Parathyroid adenoma (tissue), 2 donors: ENCODE data around the gene NKAIN2.

Experiments
- H2AFZ ChIP-seq: fragments of 300-600 bp; sonication (generic); one replicate; pipeline ENCODE4 v1.7.0; 2017; ENCODE audit warnings: antibody characterized with exemption, mild to moderate bottlenecking
- H3K27ac ChIP-seq: fragments of 300-600 bp; sonication (generic); one replicate; pipeline ENCODE4 v1.7.0; 2017
- H3K27me3 ChIP-seq: fragments of 300-600 bp; sonication (generic); one replicate; pipeline ENCODE4 v1.7.0; 2017; ENCODE audit warnings: low read length; ENCODE audit not compliant: control insufficient read depth, insufficient read depth
- H3K36me3 ChIP-seq: fragments of 300-600 bp; sonication (generic); one replicate; pipeline ENCODE4 v1.7.0; 2017; ENCODE audit warnings: low read length; ENCODE audit not compliant: control insufficient read depth, insufficient read depth
- H3K4me1 ChIP-seq: fragments of 300-600 bp; sonication (generic); one replicate; pipeline ENCODE4 v1.7.0; 2017; ENCODE audit warnings: control low read depth
- H3K4me2 ChIP-seq: fragments of 300-600 bp; sonication (generic); one replicate; pipeline ENCODE4 v1.7.0; 2017; ENCODE audit warnings: low read length
- H3K4me3 ChIP-seq: fragments of 300-600 bp; sonication (generic); one replicate; pipeline ENCODE4 v1.7.0; 2017; ENCODE audit warnings: low read depth, low read length
- H3K79me2 ChIP-seq: fragments of 300-600 bp; sonication (generic); one replicate; pipeline ENCODE4 v1.7.0; 2017; ENCODE audit warnings: control low read depth
- H3K9ac ChIP-seq: fragments of 300-600 bp; sonication (generic); one replicate; pipeline ENCODE4 v1.7.0; 2017; ENCODE audit warnings: mild to moderate bottlenecking
- H3K9me3 ChIP-seq: fragments of 300-600 bp; sonication (generic); one replicate; pipeline ENCODE4 v1.7.0; 2017; ENCODE audit warnings: low read length; ENCODE audit not compliant: control insufficient read depth
- TF ChIP-seq, protein P1 (sequence below): fragments of 300-600 bp; sonication (generic); IDR thresholded peaks from one replicate; pipeline ENCODE4 v1.7.0; 2017; ENCODE audit warnings: antibody characterized with exemption, mild to moderate bottlenecking
- donor health status: primary hyperparathyroidism.

The NKAIN2 gene

DNA sequence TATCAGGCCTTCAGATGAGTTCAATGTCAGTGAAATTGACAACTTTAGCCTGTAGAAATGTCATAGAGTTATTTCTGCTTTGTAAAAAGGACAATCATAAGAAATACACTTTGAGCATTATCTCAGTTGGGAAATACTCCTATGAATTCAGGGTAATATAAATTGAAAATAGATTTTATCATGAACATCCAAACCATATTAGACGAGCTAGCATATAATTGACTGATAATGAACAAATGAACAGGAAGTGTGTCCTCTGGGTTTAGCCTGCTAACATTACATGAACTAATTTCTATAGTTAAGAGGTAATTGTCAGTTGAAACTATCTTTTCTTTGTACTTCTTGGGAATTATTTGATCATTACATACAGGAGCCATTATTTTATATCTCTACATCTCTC lies 689.6 kb downstream of the NKAIN2 start:
- no peaks in the 10 kb centered on the region for H3K27me3 ChIP-seq
- H3K4me1 ChIP-seq, result no peaks in the 10 kb centered on the region
- no peaks in the 10 kb centered on the region for H3K79me2 ChIP-seq
- H3K27ac ChIP-seq, result no peak overlapping the region
- H3K9ac ChIP-seq, result no peak overlapping the region
- H3K9me3 ChIP-seq, result no peaks in the 10 kb centered on the region
- no peak overlapping the region for H2AFZ ChIP-seq
- TF ChIP-seq, protein P1, sequence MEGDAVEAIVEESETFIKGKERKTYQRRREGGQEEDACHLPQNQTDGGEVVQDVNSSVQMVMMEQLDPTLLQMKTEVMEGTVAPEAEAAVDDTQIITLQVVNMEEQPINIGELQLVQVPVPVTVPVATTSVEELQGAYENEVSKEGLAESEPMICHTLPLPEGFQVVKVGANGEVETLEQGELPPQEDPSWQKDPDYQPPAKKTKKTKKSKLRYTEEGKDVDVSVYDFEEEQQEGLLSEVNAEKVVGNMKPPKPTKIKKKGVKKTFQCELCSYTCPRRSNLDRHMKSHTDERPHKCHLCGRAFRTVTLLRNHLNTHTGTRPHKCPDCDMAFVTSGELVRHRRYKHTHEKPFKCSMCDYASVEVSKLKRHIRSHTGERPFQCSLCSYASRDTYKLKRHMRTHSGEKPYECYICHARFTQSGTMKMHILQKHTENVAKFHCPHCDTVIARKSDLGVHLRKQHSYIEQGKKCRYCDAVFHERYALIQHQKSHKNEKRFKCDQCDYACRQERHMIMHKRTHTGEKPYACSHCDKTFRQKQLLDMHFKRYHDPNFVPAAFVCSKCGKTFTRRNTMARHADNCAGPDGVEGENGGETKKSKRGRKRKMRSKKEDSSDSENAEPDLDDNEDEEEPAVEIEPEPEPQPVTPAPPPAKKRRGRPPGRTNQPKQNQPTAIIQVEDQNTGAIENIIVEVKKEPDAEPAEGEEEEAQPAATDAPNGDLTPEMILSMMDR, result no peak
- no peak overlapping the region for H3K4me2 ChIP-seq
- no peak overlapping the region for H3K4me3 ChIP-seq
- no peaks in the 10 kb centered on the region for H3K36me3 ChIP-seq

DNA sequence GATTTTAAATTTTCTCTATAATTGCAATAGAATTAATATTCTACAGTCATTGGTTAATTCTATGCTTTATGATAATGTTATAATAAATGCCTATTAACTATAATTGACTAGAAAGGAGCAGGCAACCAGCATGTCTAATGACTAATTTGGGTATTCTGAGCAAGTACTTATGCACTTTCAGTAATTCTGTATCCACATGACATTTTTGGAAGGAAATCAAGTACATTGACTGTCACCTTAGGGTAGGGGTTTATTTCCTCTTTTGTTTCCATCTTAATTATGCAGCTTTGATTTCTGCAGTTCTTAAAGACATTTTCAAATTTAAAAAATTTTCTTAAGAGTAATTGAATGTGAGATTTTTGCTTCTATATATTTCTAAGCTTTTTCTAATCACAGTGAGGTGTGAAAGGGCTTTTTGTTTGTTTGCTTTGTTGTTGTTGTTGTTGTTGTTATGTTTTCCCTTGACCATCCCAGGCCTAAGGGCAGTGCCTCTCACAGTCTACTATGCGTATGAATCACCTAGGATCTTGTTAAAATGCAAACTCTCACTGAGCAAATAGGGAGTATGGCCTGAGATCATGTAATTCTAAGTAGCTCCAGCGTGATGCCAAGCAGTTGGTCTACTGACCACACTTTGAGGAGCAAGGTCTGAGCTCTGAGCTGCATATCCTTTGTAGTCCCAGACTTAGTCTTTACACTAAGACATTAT lies 691.4 kb downstream of the NKAIN2 start:
- H3K36me3 ChIP-seq, result no peaks in the 10 kb centered on the region
- no peak overlapping the region for H3K9ac ChIP-seq
- H3K4me2 ChIP-seq, result no peak overlapping the region
- no peaks in the 10 kb centered on the region for H3K9me3 ChIP-seq
- H3K4me3 ChIP-seq, result no peak overlapping the region
- H3K79me2 ChIP-seq, result no peaks in the 10 kb centered on the region
- no peak overlapping the region for H2AFZ ChIP-seq
- no peaks in the 10 kb centered on the region for H3K27me3 ChIP-seq
- no peaks in the 10 kb centered on the region for H3K4me1 ChIP-seq
- TF ChIP-seq, protein P1, result no peak
- H3K27ac ChIP-seq, result no peak overlapping the region

DNA sequence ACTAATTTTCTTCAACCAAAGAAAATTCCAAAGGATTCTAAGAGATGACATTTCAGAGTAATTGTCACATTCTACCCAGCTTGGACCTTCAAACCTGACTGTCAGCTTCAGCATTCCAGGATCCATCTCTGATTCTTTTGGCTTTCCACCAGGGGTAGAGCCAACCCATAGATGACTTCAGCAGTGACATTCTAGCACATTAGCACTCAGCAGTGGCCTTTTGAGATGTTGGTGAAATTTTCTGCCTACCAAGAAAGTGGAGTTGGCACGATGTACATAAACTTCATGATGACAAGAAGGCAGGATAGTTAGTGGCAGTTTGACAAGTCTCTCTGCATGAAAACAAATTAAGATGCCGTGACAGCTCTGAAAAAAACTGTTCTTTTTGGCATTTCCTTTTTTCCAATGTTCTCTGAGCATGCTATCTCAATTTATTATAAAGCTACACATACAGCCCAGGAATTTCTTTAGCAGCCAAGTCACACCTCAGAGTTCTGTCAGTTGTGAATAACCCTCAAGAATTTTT lies 692.1 kb downstream of the NKAIN2 start:
- H3K4me1 ChIP-seq, result no peaks in the 10 kb centered on the region
- no peaks in the 10 kb centered on the region for H3K27me3 ChIP-seq
- H3K4me2 ChIP-seq, result no peak overlapping the region
- no peak overlapping the region for H3K27ac ChIP-seq
- H3K79me2 ChIP-seq, result no peaks in the 10 kb centered on the region
- no peak overlapping the region for H3K4me3 ChIP-seq
- no peak overlapping the region for H3K9ac ChIP-seq
- no peak overlapping the region for H2AFZ ChIP-seq
- no peaks in the 10 kb centered on the region for H3K36me3 ChIP-seq
- TF ChIP-seq, protein P1, result no peak
- H3K9me3 ChIP-seq, result no peaks in the 10 kb centered on the region

DNA sequence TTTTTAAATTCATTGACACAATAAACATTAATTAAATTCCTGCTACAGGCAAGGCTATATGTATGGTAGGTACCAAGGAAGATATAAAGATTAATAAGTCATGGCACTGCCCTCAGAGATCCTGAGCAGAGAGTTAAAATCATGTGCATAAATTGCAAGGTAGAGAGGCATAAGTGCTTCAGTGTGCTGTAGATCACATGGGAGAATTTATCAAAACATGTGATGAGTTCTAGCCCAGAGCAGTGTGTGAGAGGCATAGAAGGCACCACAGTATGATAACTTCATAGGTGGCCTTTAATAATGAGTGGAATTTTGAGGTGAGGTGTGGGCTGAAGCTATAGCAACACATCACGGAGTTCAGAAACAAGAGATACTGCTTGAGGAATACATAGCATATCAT lies 692.7 kb downstream of the NKAIN2 start:
- no peak overlapping the region for H3K4me2 ChIP-seq
- H2AFZ ChIP-seq, result no peak overlapping the region
- H3K4me1 ChIP-seq, result no peaks in the 10 kb centered on the region
- no peaks in the 10 kb centered on the region for H3K9me3 ChIP-seq
- H3K27ac ChIP-seq, result no peak overlapping the region
- H3K4me3 ChIP-seq, result no peak overlapping the region
- TF ChIP-seq, protein P1, result no peak
- H3K79me2 ChIP-seq, result no peaks in the 10 kb centered on the region
- H3K36me3 ChIP-seq, result no peaks in the 10 kb centered on the region
- no peaks in the 10 kb centered on the region for H3K27me3 ChIP-seq
- H3K9ac ChIP-seq, result no peak overlapping the region

DNA sequence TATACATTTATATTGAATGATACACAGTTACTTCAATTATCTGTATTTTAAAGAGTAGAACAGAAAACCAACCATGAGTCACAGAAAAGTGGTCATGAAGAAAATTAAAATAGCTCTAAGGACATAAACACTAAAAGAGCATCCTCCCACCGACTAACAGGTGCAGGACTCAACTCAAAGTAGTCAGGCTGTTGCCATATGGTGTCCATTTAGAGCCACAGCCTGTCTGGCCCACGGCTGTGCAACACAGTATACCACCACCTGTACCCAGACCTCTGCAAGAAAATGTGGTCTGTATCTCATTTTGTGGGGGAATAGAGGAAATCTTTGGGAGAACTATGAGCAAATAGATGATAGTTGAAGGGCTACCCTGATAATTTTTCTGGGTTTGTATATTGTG lies 708.8 kb downstream of the NKAIN2 start:
- H3K27ac ChIP-seq, result no peak overlapping the region
- no peaks in the 10 kb centered on the region for H3K79me2 ChIP-seq
- H3K27me3 ChIP-seq, result no peaks in the 10 kb centered on the region
- no peaks in the 10 kb centered on the region for H3K9me3 ChIP-seq
- no peak overlapping the region for H3K9ac ChIP-seq
- no peak overlapping the region for H3K4me3 ChIP-seq
- H3K4me2 ChIP-seq, result no peak overlapping the region
- no peaks in the 10 kb centered on the region for H3K4me1 ChIP-seq
- H3K36me3 ChIP-seq, result no peaks in the 10 kb centered on the region
- H2AFZ ChIP-seq, result no peak overlapping the region
- TF ChIP-seq, protein P1, result no peak
